ENCODE measurements around the gene ATP6V0C.

GRCh38 chr16:2496223-2497115 is 17.3 kb upstream of the ATP6V0C start:
- no peak for TF ChIP-seq CTCF (conservative IDR thresholded peaks at IDR 0.05; ENCODE audit: low read depth, low read length)
- no peak for TF ChIP-seq EZH2phosphoT487 (IDR thresholded peaks at IDR 0.05; ENCODE audit: borderline replicate concordance, low read length)
- no peak for TF ChIP-seq EZH2 (IDR thresholded peaks at IDR 0.05; ENCODE audit: low read length, unreplicated experiment)

Data from PC-3 (cell line).